Right lobe of liver (tissue), 6 donors: ENCODE measurements around the gene MAP7D2. TPM values are rescaled to one million over a fixed set of nuclear protein-coding genes. Genes with fewer than 3 reads are reported as not detected.

Experiments used
- ATAC-seq, 4 donors: fragments of 200-7000 bp; cut with Tn5 transposase; one replicate each; pipeline ENCODE4 v1.9.1; 2020; ENCODE audit warnings: mild to moderate bottlenecking in 4 of 4, moderate library complexity in 4 of 4
- DNase-seq, 3 donors: peaks; one replicate each; pipeline ENCODE4 v3.0.0-alpha.2; 2020
- H3K27ac ChIP-seq, 3 donors: fragments of 200-600 bp; one replicate each; pipeline ENCODE4 v1.8.0; 2022
- H3K27me3 ChIP-seq, 2 donors: fragments of 200-600 bp; one replicate each; pipeline ENCODE4 v1.8.0; 2022
- H3K36me3 ChIP-seq, 4 donors: fragments of 200-600 bp; sonication (generic) in 1 of 4; one replicate each; pipeline versions ENCODE4 v1.5.1 to v1.8.0; 2017 to 2022; ENCODE audit warnings: control low read depth in 1 of 4
- H3K4me1 ChIP-seq, 4 donors: fragments of 200-600 bp; sonication (generic) in 1 of 4; one replicate each; pipeline versions ENCODE4 v1.5.1 to v1.8.0; 2017 to 2022; ENCODE audit warnings: control low read depth in 1 of 4
- H3K4me3 ChIP-seq, 3 donors: fragments of 200-600 bp; one replicate each; pipeline ENCODE4 v1.8.0; 2022
- H3K9me3 ChIP-seq, 4 donors: fragments of 200-600 bp; sonication (generic) in 1 of 4; one replicate each; pipeline versions ENCODE4 v1.5.1 to v1.8.0; 2017 to 2022; ENCODE audit warnings: control low read depth in 1 of 4
- POLR2A ChIP-seq: fragments of 450-650 bp; IDR thresholded peaks from one replicate; pipeline ENCODE4 v1.6.1; 2017; ENCODE audit warnings: antibody characterized with exemption, mild to moderate bottlenecking
- WGBS: methylation state at CpG from one replicate; pipeline ENCODE4 v1.1.6; 2018; ENCODE audit warnings: low coverage, low lambda C conversion rate; ENCODE audit not compliant: insufficient coverage; ENCODE audit errors: missing lambda C conversion rate; 5-methylcytosine and 5-hydroxymethylcytosine counted together
- intact Hi-C, 2 donors: fragments of 100-400 bp; cut with DNase I; formaldehyde crosslinking; loops; one replicate each; pipeline versions ENCODE4 v1.11.2 to v1.14.1; 2022
- total RNA-seq, 6 experiments: library from RNA; depleted of rRNA in 2 of 6; stranded (reverse); fragments of >200 nt in 2 of 6; fragmentation: NEBNext Ultra II Directional in 3 of 6; extraction: Animal tissue kit (Norgen Biotek cat#: 25700) in 3 of 6; gene quantifications; one replicate each; pipeline versions ENCODE4 v1.1.0 to v1.2.4, GENCODE V29; 2016 to 2023
- TF ChIP-seq, protein P1 (sequence below), 4 donors: fragments of 200-600 bp in 3 of 4; fragments of 450-650 bp in 1 of 4; IDR thresholded peaks; one replicate each; pipeline versions ENCODE4 v1.5.1 to v1.8.0; 2016 to 2022; ENCODE audit warnings: antibody characterized with exemption in 4 of 4, mild to moderate bottlenecking in 2 of 4
- donor health status: DM: no; HTN: yes; CAD: no.
- donor health status: DM: no; HTN: no; CAD: no.
- donor health status: DM: no; HTN: no; CAD: no.
- donor health status: DM: no; HTN: yes; CAD: no.
- donor health status: DM: no; HTN: yes; CAD: no.

The MAP7D2 gene
- total RNA-seq, 6 experiments from 2014 or later: 0.11 to 0.49 (median 0.30) TPM; not detected in 2

DNA sequence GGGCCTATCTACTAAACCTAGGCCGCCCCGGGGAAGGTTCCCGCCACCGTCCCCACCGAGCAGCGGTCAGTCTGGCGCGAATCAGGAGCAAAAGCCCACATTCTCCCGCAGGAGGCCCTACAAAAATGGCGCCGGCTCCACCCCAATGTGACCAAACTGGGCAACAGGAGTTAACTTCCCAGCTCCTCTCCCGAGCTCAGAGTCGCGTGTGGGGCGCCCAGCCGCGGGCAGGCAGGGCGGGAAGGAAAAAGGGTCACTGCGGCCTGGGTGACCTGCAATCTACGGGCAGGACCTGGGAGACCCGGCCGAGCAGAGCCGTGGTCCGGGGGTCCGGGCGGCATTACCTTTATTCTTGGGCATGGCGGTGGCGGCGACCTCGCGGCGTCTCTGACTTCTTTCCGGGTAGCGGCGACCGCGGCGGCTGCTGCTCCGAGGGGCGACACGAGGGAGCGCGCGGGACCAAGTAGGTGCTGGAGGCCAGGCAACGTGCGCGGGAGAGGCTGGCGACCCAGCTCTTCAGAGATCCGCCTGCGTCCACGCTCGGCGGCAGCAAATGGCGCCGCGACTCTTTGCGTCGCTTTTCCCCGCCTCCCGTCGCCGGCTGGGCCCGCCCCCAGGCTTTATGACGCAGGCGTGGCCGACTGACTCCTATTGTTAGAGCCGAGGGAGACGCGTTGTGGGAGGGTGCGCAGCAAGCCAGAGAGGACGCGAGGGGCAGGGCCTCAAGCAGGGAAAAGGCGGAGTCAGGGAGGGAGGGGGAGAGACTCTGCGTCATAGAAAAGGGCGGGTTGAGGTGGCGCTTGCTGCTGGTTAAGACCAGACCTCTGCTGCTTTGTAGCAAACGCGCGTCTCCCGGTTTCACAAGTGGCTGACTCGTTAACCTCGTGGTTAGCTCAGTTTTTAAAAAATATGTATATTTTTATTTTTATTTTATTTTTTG is 24.8 kb upstream of the MAP7D2 start, which contains the start of gene EIF1AX:
TSS of gene EIF1AX (minus strand) at position 558 of the 940 bp plus-strand sequence. CDS start at position 360, 198 bp downstream.
- peak within 1 kb of the TSS; percentile 84 to 93 (median 89) for H3K27ac ChIP-seq
- H3K4me1 ChIP-seq: peaks cover 0 to 14% (median 1%) of the 10 kb centered on the region in 4 donors
- ATAC-seq (peak; percentile 98 to 100 (median 99)), DNase-seq (peak; percentile 97 to 100 (median 99))
- 6% methylated on average over 48 of the region's 82 CpGs for WGBS
- H3K27me3 ChIP-seq: no peaks in the 10 kb centered on the region
- intact Hi-C loops: no loop called here
- H3K4me3 ChIP-seq: peak within 1 kb of the TSS; percentile 67 to 93 (median 88)
- peaks cover 0 to 19% (median 4%) of the 10 kb centered on the region in 4 donors for H3K36me3 ChIP-seq
- peak; percentile 94 for TF ChIP-seq POLR2A
- TF ChIP-seq, protein P1, sequence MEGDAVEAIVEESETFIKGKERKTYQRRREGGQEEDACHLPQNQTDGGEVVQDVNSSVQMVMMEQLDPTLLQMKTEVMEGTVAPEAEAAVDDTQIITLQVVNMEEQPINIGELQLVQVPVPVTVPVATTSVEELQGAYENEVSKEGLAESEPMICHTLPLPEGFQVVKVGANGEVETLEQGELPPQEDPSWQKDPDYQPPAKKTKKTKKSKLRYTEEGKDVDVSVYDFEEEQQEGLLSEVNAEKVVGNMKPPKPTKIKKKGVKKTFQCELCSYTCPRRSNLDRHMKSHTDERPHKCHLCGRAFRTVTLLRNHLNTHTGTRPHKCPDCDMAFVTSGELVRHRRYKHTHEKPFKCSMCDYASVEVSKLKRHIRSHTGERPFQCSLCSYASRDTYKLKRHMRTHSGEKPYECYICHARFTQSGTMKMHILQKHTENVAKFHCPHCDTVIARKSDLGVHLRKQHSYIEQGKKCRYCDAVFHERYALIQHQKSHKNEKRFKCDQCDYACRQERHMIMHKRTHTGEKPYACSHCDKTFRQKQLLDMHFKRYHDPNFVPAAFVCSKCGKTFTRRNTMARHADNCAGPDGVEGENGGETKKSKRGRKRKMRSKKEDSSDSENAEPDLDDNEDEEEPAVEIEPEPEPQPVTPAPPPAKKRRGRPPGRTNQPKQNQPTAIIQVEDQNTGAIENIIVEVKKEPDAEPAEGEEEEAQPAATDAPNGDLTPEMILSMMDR (IDR thresholded peaks at IDR 0.05): no peak
- H3K9me3 ChIP-seq: no peaks in the 10 kb centered on the region

- ATAC-seq (no peak), DNase-seq (no peak)
- intact Hi-C loops: no loop called here
- H3K27me3 ChIP-seq: no peaks in the 10 kb centered on the region
- H3K4me3 ChIP-seq: peak overlapping the region; percentile 67 to 93 (median 88)
- no peaks in the 10 kb centered on the region for H3K9me3 ChIP-seq
- peaks cover 0 to 29% (median 4%) of the 10 kb centered on the region in 4 donors for H3K36me3 ChIP-seq
- TF ChIP-seq, protein P1 (IDR thresholded peaks at IDR 0.05): no peak
- TF ChIP-seq POLR2A: no peak
- peaks cover 0 to 14% (median 1%) of the 10 kb centered on the region in 4 donors for H3K4me1 ChIP-seq
- 21% methylated on average over 3 of the region's 3 CpGs for WGBS
- no peak overlapping the region for H3K27ac ChIP-seq
Observed at GRCh38 chrX:20140420-20140819, 23.7 kb upstream of the MAP7D2 start.

GRCh38 chrX:20139966-20140365 is 23.3 kb upstream of the MAP7D2 start:
- DNase-seq: no peak
- peak overlapping the region in 1 of 3 donors; percentile 93 for H3K4me3 ChIP-seq
- TF ChIP-seq, protein P1 (IDR thresholded peaks at IDR 0.05): no peak
- no peak for TF ChIP-seq POLR2A
- no peak overlapping the region for H3K27ac ChIP-seq
- H3K27me3 ChIP-seq: no peaks in the 10 kb centered on the region
- 69% methylated on average over 2 of the region's 2 CpGs for WGBS
- ATAC-seq: no peak
- H3K9me3 ChIP-seq: no peaks in the 10 kb centered on the region
- H3K36me3 ChIP-seq: peaks cover 2 to 33% (median 4%) of the 10 kb centered on the region in 4 donors
- peaks cover 0 to 14% (median 1%) of the 10 kb centered on the region in 4 donors for H3K4me1 ChIP-seq
- intact Hi-C loops: no loop called here

- peaks cover 3 to 73% (median 21%) of the 10 kb centered on the region in 4 donors for H3K36me3 ChIP-seq
- ATAC-seq: no peak
- H3K4me3 ChIP-seq: no peak overlapping the region
- intact Hi-C loops: no loop called here
- no peak overlapping the region for H3K27ac ChIP-seq
- no peaks in the 10 kb centered on the region for H3K9me3 ChIP-seq
- no peak for DNase-seq
- no peaks in the 10 kb centered on the region for H3K27me3 ChIP-seq
- TF ChIP-seq, protein P1 (IDR thresholded peaks at IDR 0.05): no peak
- no peak for TF ChIP-seq POLR2A
- H3K4me1 ChIP-seq: peaks cover 0 to 14% (median 1%) of the 10 kb centered on the region in 4 donors
- WGBS: 79% methylated on average over 5 of the region's 5 CpGs
Observed at GRCh38 chrX:20135944-20136343, 19.2 kb upstream of the MAP7D2 start.
